ENCODE data around the gene NDUFB7.

DNA sequence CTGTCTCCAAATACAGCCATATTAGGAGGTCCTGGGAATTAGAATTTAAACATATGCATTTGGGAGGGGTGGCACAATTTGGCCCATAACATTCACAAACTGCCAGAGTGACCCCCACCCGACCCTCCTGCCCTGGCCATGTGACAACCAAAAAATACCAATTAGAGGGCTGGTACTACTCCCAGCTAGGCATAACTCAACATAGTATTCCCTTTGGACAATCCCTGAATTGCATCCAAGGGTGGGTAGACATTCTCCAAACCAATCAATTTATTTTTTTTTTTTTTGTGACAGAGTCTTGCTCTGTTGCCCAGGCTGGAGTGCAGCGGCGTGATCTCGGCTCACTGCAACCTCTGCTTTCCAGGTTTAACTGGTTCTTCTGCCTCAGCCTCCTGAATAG lies 40.8 kb upstream of the NDUFB7 start:
- TF ChIP-seq, protein P1, sequence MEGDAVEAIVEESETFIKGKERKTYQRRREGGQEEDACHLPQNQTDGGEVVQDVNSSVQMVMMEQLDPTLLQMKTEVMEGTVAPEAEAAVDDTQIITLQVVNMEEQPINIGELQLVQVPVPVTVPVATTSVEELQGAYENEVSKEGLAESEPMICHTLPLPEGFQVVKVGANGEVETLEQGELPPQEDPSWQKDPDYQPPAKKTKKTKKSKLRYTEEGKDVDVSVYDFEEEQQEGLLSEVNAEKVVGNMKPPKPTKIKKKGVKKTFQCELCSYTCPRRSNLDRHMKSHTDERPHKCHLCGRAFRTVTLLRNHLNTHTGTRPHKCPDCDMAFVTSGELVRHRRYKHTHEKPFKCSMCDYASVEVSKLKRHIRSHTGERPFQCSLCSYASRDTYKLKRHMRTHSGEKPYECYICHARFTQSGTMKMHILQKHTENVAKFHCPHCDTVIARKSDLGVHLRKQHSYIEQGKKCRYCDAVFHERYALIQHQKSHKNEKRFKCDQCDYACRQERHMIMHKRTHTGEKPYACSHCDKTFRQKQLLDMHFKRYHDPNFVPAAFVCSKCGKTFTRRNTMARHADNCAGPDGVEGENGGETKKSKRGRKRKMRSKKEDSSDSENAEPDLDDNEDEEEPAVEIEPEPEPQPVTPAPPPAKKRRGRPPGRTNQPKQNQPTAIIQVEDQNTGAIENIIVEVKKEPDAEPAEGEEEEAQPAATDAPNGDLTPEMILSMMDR (IDR thresholded peaks at IDR 0.05; ENCODE audit: low read depth, low read length, poor library complexity, severe bottlenecking): no peak
- no peak for TF ChIP-seq EZH2phosphoT487 (IDR thresholded peaks at IDR 0.05; ENCODE audit: borderline replicate concordance, low read length)

All from DOHH2 (cell line).